ENCODE results near the gene ASPSCR1. TPM values are rescaled to one million over a fixed set of nuclear protein-coding genes. Genes with fewer than 3 reads are reported as not detected.
"Not testable (repeated sequence)": the region's sequence is repeated elsewhere in the genome, so short reads cannot be mapped to it uniquely, and the experiment has no call there.

The ASPSCR1 gene
- total RNA-seq, 1 donor from 2014 or later, result 23.2 TPM

DNA sequence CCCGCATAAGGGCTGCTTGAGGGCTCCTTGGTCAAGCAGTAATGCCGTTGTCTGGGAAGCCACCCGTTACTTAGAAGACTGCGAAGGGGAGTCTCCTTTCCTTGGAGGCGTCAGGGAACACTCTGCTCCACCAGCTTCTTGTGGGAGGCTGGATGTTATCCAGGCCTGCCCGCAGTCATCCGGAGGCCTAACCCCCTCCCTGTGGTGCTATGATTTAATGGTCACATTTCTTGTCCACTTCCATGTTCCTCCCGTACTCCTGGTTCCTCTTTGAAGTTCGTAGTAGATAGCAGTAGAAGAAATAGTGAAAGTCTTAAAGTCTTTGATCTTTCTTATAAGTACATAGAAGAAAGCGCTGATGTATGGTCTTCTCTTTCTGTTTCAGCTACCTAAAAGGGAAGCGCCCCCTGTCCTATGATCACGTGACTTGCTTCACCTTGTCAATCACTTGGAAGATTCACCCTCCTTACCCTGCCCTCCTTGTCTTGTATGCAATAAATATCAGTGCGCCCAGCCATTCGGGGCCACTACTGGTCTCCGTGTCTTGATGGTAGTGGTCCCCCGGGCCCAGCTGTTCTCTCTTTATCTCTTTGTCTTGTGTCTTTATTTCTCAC lies 61.5 kb downstream of the ASPSCR1 start:
- DNase-seq (ENCODE audit: low read depth in 2 of 2), result not testable (repeated sequence)

DNA sequence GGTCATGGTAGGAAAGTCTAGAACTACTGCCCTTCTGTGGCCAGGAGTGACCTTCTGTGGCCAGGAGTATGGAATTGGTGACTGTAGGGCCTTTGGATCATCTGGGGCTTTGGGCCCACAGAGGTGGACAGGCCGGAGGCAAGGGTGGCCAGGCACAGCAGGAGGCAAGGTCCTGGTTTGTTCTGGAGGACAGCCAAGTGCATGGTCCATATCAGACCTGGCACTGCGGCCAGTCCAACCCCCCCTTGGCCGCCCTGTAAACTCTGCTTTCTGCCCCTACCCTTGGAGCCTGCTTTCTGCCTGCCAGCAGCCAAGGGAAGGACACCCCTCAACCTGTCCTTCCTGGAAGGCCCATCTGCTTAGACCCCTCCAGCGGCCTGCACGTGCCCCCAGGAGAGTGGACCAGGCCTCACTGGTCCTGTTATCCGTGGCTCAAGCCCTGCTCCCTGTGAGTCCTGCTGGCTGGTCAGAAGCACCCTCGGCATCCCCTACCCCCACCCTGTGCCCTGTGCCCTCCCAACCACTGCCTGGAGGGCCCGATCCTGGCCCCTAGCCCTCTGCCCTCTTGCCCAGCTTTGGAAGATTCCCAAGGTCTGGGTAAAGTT lies 62.4 kb downstream of the ASPSCR1 start:
- DNase-seq (ENCODE audit: low read depth in 2 of 2), result no peak

GRCh38 chr17:82041144-82041814 lies 63.9 kb downstream of the ASPSCR1 start:
- DNase-seq (ENCODE audit: low read depth in 2 of 2), result no peak

- DNase-seq (ENCODE audit: low read depth in 2 of 2), result no peak
These were observed 65.2 kb downstream of the ASPSCR1 start for GRCh38 chr17:82042649-82043048.

DNA sequence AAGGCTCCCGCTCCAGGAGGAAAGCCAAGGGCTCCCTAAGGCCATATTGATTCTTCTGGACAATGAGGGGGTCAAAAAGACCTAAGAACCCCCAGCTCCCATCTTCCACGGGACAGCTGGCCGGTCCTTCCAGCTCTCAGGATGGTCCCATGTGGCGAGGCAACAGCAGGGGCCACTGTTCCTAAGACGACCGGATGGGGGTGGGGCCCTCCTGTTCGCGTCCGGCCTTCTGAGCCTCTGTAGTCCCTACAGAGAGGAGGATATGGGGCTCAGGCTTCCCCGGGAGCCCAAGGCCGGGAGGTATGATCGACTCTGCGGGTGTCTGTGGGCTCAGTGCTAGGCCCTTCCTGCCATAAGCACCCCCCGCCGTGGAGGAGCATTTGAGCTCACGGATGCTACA lies 66.1 kb downstream of the ASPSCR1 start:
- DNase-seq (ENCODE audit: low read depth in 2 of 2), result no peak

DNA sequence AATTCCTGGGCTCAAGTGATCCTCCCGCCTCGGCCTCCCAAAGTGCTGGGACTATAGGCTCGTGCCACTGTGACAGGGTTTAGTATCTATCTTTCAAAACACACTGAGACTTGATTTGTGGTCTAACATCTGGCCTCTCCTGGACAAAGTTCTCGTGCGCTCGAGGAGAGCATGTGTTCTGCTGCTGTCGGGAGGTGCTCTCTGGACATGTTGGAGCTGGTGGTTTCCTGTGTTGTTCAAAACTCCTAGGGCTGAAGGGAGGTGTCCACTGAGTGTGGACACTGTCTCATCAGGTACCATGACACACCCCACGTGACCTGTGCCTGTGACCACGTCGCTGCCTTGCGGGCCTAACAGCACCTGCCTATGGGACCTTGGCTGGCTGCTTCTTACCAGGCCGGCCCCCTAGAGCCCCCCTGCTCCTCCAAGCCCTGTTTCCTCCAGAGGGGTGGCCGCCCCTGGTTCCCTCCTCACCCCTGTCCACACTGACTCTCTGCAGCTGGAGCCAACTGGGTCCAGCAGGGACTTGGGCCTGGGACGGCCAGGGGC lies 68.6 kb downstream of the ASPSCR1 start:
- DNase-seq (ENCODE audit: low read depth in 2 of 2), result no peak

- no peak for DNase-seq (ENCODE audit: low read depth in 2 of 2)
These were observed 69.5 kb downstream of the ASPSCR1 start for GRCh38 chr17:82046903-82047302.

GRCh38 chr17:82047379-82047778 lies 70.0 kb downstream of the ASPSCR1 start:
- DNase-seq (ENCODE audit: low read depth in 2 of 2), result no peak

DNA sequence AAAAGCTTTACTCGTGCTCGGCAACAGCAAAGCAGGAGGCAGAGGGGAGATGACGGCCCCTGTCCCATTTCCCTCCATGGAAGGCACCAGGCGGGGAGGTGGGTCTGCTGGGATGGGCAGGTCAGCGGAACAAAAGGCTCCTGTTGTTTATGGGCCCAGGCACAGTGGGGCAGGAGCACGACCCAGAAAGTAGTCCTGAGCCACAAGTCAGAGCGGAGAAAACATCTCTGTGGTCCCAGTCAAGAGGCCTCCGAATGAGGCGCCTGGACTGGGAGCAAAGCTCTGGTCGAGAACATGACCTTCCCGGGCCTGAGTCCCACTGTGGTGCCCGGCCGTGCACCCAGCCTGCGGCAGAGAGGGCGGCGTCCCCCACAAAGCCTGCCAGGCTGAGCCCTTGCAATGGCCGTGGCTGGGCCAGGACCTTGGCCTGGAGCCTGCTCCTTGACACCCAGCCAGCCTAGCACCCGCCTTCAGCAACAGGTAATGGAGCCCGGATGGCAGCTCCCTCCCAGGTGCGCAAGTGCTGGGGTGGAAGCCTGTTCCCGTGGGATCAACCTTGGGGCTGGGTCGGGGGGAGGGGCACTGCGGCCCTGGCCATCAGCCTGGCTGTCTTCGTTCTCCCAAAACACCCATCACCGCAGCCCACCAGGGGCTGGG lies 70.6 kb downstream of the ASPSCR1 start:
- no peak for DNase-seq (ENCODE audit: low read depth in 2 of 2)

- DNase-seq (ENCODE audit: low read depth in 2 of 2), result no peak
These were observed 71.1 kb downstream of the ASPSCR1 start for GRCh38 chr17:82048571-82048971.

DNA sequence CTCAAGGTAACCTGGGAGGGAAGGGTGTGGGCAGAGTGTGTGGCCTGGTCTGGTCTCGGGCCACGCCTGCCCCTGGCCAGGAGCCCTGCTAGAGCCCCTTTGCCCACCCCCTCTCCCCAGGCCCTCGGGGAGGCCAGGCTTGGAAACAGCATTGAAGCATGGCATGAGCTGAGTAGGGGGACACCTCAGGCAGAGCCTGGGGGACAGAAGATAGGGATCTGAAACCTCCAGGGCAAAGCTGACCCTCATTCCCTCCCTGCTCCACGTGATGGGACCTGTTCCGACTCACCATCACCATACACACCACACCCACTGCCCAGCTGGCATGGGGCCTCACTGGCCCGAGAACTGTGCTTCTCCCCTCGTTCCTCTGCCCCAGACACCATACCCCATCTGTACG lies 71.7 kb downstream of the ASPSCR1 start:
- no peak for DNase-seq (ENCODE audit: low read depth in 2 of 2)

DNA sequence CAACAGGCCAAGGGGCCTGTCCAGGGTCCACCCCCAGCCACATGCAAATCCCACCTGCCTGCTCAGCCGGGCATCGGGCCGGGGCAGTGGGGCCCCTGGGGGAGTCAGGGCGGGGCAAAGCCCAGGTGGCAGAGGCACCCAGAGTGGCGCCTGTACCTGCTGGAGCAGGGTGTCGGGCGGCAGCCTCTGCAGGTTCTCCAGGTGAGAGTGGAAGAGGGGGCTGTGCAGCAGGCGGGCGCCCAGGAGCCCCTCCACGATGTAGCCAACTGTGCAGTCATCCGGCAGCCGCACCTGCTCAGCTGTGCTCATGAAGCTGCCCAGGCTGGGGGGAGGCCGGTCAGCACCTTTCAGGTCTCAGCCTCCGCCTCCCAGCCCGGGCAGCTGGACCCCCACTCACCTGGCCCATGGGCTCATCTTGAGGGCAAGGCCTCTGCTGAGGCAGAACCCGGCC lies 72.1 kb downstream of the ASPSCR1 start:
- DNase-seq (ENCODE audit: low read depth in 2 of 2), result no peak

DNA sequence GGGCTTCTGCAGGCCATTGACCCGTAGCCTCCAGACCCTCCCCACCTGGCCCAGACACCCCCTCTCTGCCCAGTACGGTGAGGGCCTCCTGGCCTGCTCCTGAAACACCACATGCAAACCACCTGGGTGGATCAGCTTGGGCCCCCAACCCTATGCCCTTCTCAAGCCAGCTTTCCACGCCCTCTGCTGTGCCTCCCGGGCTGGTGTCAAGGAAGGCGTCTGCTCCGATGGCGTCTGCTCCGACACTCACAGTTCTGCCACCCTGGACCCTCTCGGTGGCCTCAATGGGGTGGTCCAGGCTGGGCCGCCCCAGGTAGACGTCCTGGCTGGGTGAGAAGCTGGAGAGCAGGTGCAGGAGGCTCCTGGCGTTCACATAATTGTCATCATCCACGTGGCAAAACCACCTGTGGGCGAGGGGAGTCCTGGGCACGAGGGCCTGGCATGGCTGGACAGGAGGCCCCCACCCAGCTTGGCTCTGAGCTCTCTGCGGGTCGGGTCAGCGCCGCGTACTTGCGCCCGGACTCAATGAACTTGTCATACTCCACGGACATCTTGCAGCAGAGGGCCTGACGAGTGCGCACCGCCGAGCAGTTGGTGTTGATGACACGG lies 72.8 kb downstream of the ASPSCR1 start:
- no peak for DNase-seq (ENCODE audit: low read depth in 2 of 2)

- DNase-seq (ENCODE audit: low read depth in 2 of 2), result peak in 1 of 2 donors; percentile 23
These were observed 73.6 kb downstream of the ASPSCR1 start for GRCh38 chr17:82050761-82051641.

- peak; percentile 57 to 58 for DNase-seq (ENCODE audit: low read depth in 2 of 2)
These were observed 74.6 kb downstream of the ASPSCR1 start, which contains the start of the genes GPS1 and RFNG for GRCh38 chr17:82051776-82052637. GPS1 (plus strand) TSS chr17:82051898; CDS start chr17:82051932, 34 bp downstream. RFNG (minus strand) TSS chr17:82051811; CDS start chr17:82051766, 45 bp downstream.

- DNase-seq (ENCODE audit: low read depth in 2 of 2), result peak in 1 of 2 donors; percentile 15
These were observed 75.2 kb downstream of the ASPSCR1 start for GRCh38 chr17:82052638-82053059.

DNA sequence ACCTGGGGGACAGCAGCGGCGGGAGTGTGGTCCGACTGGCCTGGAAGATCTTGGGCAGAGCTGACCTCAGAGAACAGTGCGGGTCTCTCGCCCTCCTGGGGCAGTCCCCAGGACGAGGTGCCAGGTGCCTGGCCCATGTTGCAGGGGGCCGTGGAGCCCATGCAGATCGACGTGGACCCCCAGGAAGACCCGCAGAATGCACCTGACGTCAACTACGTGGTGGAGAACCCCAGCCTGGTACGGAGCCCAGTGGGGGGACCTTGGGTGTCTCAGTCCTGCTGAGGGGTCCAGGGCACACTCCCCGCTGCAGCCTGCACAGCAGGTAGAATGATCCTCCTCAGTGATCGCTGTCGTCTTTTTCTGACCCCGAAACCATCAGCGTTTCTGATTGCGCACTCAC lies 75.7 kb downstream of the ASPSCR1 start:
- no peak for DNase-seq (ENCODE audit: low read depth in 2 of 2)

DNA sequence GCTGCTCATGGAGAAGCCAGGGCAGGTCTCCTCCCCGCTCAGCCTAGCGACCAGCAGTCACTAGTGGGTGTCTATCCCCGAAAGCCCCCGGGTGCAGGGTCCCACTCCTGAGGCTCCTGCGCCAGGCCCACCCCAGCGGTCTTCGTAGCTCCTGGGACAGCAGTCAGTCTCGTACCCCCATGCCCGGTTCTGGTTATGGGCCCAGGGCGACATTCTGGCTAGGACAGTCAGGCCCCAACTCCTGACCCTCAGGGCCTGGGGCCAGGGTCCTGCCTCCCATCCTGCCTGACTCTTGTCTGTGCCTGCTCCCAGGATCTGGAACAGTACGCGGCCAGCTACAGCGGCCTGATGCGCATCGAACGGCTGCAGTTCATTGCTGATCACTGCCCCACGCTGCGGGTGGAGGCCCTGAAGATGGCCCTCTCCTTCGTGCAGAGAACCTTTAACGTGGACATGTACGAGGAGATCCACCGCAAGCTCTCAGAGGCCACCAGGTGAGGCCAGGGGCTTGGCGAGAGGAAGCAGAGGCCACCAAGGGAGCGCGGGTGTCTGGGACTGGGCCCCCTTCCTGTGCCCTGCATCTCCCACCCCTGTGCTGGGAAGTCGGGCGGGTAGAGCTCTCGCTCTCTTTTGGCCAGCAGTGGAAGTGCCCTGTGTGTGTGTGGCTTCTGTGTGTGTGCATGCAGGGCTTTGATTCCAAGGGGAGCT lies 76.3 kb downstream of the ASPSCR1 start:
- DNase-seq (ENCODE audit: low read depth in 2 of 2), result no peak

Data from lung microvascular endothelial cell (primary cell).